Neural progenitor cell (in vitro differentiated cells): Measurements from ENCODE around the gene KANSL1L.

ENCODE experiments used
- CTCF ChIP-seq: fragments of 200-600 bp; sonication (generic); IDR thresholded peaks from 2 replicates; pipeline ENCODE4 v1.5.1; 2017; ENCODE audit warnings: antibody characterized with exemption, mild to moderate bottlenecking
- EZH2 ChIP-seq: fragments of 200-600 bp; sonication (generic); IDR thresholded peaks from 2 replicates; pipeline ENCODE4 v1.6.1; 2017; ENCODE audit warnings: antibody characterized with exemption, mild to moderate bottlenecking, moderate library complexity
- EZH2phosphoT487 ChIP-seq: fragments of 200-600 bp; sonication (generic); IDR thresholded peaks from 2 replicates; pipeline ENCODE4 v1.6.1; 2017; ENCODE audit warnings: antibody characterized with exemption

DNA sequence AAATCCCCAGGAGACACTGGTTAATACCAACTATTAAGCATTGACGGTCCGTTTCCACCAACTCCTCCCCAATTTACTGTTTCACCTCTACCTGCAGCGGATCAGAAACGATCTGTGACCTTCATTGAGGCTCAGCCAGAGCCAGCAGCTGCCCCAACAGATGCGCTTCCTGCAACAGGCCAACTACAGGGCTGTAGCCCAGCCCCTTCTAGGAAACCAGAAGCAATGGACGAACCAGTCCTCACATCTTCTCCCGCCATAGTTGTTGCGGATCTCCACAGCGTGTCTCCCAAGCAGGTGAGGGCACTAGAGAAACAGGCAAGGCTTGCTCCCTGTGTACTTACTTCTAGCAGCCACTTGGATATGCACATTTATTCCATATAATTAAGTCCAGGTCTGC, 177.2 kb downstream of the KANSL1L start:
- TF ChIP-seq CTCF (no peak), EZH2 (no peak), EZH2phosphoT487 (no peak)
